HepG2 (cell line): ENCODE data around the gene PLD1. TPM values are rescaled to one million over a fixed set of nuclear protein-coding genes. Genes with fewer than 3 reads are reported as not detected.
A peak's percentile ranks its signal among the peaks of the same experiment; 100 is the strongest.

Source experiments
- AHR ChIP-seq: IDR thresholded peaks from 2 replicates; pipeline ENCODE4 v1.6.1; 2018; ENCODE audit warnings: missing genetic modification reagents, missing compliant biosample characterization
- ARNTL ChIP-seq: sonication (generic); formaldehyde crosslinking; IDR thresholded peaks from 2 replicates; pipeline ENCODE4 v1.4.0; 2020; ENCODE audit warnings: mild to moderate bottlenecking, missing genetic modification reagents
- CCAR2 ChIP-seq: fragments of 200-400 bp; formaldehyde crosslinking; optimal IDR thresholded peaks from 2 replicates; pipeline ENCODE3; 2018; ENCODE audit warnings: low read depth, mild to moderate bottlenecking, low read length, moderate library complexity
- CENPT ChIP-seq: sonication (generic); formaldehyde crosslinking; IDR thresholded peaks from 2 replicates; pipeline ENCODE4 v1.8.0; 2022; ENCODE audit warnings: low read depth, mild to moderate bottlenecking, moderate library complexity, missing genetic modification reagents
- FIP1L1 ChIP-seq: fragments of 200-400 bp; formaldehyde crosslinking; IDR thresholded peaks from 2 replicates; pipeline ENCODE4 v1.6.1; 2018; ENCODE audit warnings: low read depth, mild to moderate bottlenecking, low read length, moderate library complexity, borderline replicate concordance; ENCODE audit not compliant: insufficient read depth
- NFYB ChIP-seq: sonication (generic); formaldehyde crosslinking; IDR thresholded peaks from 2 replicates; pipeline ENCODE4 v1.4.0; 2020; ENCODE audit warnings: missing genetic modification reagents
- RXRA ChIP-seq: sonication (generic); formaldehyde crosslinking; IDR thresholded peaks from 2 replicates; pipeline ENCODE4 v1.5.1; 2020; ENCODE audit warnings: missing genetic modification reagents
- TBL1XR1 ChIP-seq: fragments of 150-350 bp; IDR thresholded peaks from 2 replicates; pipeline ENCODE4 v1.6.1; 2014; ENCODE audit warnings: borderline replicate concordance, low read length; ENCODE audit not compliant: partially characterized antibody
- ZNF337 ChIP-seq: sonication (generic); formaldehyde crosslinking; IDR thresholded peaks from 2 replicates; pipeline ENCODE4 v1.5.1; 2020; ENCODE audit warnings: missing genetic modification reagents, low read depth, mild to moderate bottlenecking, borderline replicate concordance
- ZNF354B ChIP-seq: sonication (generic); formaldehyde crosslinking; IDR thresholded peaks from 2 replicates; pipeline ENCODE4 v1.8.0; 2022; ENCODE audit warnings: mild to moderate bottlenecking, missing genetic modification reagents
- ZSCAN9 ChIP-seq: IDR thresholded peaks from 2 replicates; pipeline ENCODE4 v1.6.1; 2016; ENCODE audit warnings: borderline replicate concordance
- polyA plus RNA-seq, 8 experiments: library from polyadenylated mRNA; depleted of rRNA in 3 of 8; stranded (reverse) in 7 of 8; unstranded in 1 of 8; fragments of >200 nt; fragmentation: Illumina TruSeq in 4 of 8; extraction: Trizol in 4 of 8; gene quantifications; 2 replicates each; pipeline versions ENCODE4 v1.2.1 to v1.2.3, GENCODE V29; 2011 to 2016; ENCODE audit warnings: low read depth in 4 of 8, missing spikeins in 1 of 8, mixed read lengths in 1 of 8; ENCODE audit not compliant: insufficient read depth in 1 of 8
- total RNA-seq, 5 experiments: library from RNA; depleted of rRNA; stranded (reverse); fragments of >200 nt; fragmentation: Illumina TruSeq; extraction: Trizol; gene quantifications; 2 replicates each; pipeline ENCODE4 v1.2.3, GENCODE V29; 2016; ENCODE audit warnings: low read depth in 1 of 5
- TF ChIP-seq, protein P1 (sequence below): sonication (generic); formaldehyde crosslinking; IDR thresholded peaks from 2 replicates; pipeline ENCODE4 v1.4.0; 2020; ENCODE audit warnings: missing genetic modification reagents
- TF ChIP-seq, protein P2 (sequence below): sonication (generic); formaldehyde crosslinking; IDR thresholded peaks from 2 replicates; pipeline ENCODE4 v1.8.1; 2023; ENCODE audit warnings: missing genetic modification reagents, mild to moderate bottlenecking, borderline replicate concordance
- TF ChIP-seq, protein P3 (sequence below): sonication (generic); formaldehyde crosslinking; IDR thresholded peaks from 2 replicates; pipeline ENCODE4 v1.5.0; 2020; ENCODE audit warnings: missing genetic modification reagents, mild to moderate bottlenecking, borderline replicate concordance
- TF ChIP-seq, protein P4 (sequence below): sonication (generic); formaldehyde crosslinking; IDR thresholded peaks from 2 replicates; pipeline ENCODE4 v1.4.0; 2020; ENCODE audit warnings: mild to moderate bottlenecking, low read depth, missing genetic modification reagents
- TF ChIP-seq, protein P5 (sequence below): sonication (generic); formaldehyde crosslinking; IDR thresholded peaks from 2 replicates; pipeline ENCODE4 v1.4.0; 2020; ENCODE audit warnings: mild to moderate bottlenecking, missing genetic modification reagents
- TF ChIP-seq, protein P6 (sequence below): sonication (generic); formaldehyde crosslinking; IDR thresholded peaks from 2 replicates; pipeline ENCODE4 v1.4.0; 2020; ENCODE audit warnings: mild to moderate bottlenecking, missing genetic modification reagents
- TF ChIP-seq, protein P7 (sequence below): sonication (generic); formaldehyde crosslinking; IDR thresholded peaks from 2 replicates; pipeline ENCODE4 v1.5.0; 2020; ENCODE audit warnings: mild to moderate bottlenecking, missing genetic modification reagents, borderline replicate concordance

The PLD1 gene
- total and polyA plus RNA-seq, 2 of the 13 experiments (the other 11 are each of a cell fraction or from before 2014, with no cell fraction given) = 27.1 to 59.4 TPM

DNA sequence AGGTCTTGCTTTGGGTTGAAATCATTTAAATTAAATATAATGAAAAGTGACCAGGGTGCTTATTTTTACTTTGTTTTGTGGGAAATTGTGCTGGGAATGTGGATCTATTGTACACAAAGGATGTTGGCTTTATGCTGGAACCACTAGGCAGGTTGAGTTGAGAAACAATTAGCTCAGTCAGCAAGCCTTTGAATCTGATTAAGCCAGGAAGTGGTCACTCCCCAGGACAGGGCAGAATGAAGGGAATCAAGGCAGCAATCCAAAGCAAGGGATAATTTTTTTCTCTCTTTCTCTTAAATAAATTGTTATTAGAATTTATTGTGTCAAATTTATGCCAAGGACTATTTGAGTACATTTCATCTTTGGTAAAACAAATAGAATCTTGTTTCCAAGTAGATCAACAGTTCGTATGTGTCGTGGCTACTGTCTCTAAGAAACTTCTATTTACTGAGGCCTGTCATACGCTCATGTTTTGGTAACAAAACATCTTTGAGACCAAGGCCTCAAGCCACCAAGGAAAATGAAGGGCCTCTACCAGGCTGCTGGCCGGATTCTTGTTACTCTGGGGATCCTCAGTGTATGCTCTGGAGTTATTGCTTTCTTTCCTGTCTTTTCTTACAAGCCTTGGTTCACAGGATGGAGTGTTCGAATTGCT, 32.7 kb upstream of the PLD1 start, which contains the start of gene TMEM212 (continued):
- TF ChIP-seq, protein P1, sequence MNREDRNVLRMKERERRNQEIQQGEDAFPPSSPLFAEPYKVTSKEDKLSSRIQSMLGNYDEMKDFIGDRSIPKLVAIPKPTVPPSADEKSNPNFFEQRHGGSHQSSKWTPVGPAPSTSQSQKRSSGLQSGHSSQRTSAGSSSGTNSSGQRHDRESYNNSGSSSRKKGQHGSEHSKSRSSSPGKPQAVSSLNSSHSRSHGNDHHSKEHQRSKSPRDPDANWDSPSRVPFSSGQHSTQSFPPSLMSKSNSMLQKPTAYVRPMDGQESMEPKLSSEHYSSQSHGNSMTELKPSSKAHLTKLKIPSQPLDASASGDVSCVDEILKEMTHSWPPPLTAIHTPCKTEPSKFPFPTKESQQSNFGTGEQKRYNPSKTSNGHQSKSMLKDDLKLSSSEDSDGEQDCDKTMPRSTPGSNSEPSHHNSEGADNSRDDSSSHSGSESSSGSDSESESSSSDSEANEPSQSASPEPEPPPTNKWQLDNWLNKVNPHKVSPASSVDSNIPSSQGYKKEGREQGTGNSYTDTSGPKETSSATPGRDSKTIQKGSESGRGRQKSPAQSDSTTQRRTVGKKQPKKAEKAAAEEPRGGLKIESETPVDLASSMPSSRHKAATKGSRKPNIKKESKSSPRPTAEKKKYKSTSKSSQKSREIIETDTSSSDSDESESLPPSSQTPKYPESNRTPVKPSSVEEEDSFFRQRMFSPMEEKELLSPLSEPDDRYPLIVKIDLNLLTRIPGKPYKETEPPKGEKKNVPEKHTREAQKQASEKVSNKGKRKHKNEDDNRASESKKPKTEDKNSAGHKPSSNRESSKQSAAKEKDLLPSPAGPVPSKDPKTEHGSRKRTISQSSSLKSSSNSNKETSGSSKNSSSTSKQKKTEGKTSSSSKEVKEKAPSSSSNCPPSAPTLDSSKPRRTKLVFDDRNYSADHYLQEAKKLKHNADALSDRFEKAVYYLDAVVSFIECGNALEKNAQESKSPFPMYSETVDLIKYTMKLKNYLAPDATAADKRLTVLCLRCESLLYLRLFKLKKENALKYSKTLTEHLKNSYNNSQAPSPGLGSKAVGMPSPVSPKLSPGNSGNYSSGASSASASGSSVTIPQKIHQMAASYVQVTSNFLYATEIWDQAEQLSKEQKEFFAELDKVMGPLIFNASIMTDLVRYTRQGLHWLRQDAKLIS = no peak; the same call in 1 of the 2 replicates
- TF ChIP-seq, protein P2, sequence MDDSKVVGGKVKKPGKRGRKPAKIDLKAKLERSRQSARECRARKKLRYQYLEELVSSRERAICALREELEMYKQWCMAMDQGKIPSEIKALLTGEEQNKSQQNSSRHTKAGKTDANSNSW = no peak
- TF ChIP-seq RXRA (no peak), AHR (CRISPR knock-in tag) (no peak), ZNF337 (CRISPR knock-in tag) (no peak), CENPT (CRISPR knock-in tag) (no peak), CCAR2 (no peak), NFYB (CRISPR knock-in tag) (no peak), ZSCAN9 (CRISPR knock-in tag) (no peak; the same call in 1 of the 2 replicates), FIP1L1 (no peak), ARNTL (CRISPR knock-in tag) (no peak), TBL1XR1 (no peak), ZNF354B (no peak)
- TF ChIP-seq, protein P3, sequence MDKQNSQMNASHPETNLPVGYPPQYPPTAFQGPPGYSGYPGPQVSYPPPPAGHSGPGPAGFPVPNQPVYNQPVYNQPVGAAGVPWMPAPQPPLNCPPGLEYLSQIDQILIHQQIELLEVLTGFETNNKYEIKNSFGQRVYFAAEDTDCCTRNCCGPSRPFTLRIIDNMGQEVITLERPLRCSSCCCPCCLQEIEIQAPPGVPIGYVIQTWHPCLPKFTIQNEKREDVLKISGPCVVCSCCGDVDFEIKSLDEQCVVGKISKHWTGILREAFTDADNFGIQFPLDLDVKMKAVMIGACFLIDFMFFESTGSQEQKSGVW = no peak
- TF ChIP-seq, protein P4, sequence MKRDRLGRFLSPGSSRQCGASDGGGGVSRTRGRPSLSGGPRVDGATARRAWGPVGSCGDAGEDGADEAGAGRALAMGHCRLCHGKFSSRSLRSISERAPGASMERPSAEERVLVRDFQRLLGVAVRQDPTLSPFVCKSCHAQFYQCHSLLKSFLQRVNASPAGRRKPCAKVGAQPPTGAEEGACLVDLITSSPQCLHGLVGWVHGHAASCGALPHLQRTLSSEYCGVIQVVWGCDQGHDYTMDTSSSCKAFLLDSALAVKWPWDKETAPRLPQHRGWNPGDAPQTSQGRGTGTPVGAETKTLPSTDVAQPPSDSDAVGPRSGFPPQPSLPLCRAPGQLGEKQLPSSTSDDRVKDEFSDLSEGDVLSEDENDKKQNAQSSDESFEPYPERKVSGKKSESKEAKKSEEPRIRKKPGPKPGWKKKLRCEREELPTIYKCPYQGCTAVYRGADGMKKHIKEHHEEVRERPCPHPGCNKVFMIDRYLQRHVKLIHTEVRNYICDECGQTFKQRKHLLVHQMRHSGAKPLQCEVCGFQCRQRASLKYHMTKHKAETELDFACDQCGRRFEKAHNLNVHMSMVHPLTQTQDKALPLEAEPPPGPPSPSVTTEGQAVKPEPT = no peak
- TF ChIP-seq, protein P5, sequence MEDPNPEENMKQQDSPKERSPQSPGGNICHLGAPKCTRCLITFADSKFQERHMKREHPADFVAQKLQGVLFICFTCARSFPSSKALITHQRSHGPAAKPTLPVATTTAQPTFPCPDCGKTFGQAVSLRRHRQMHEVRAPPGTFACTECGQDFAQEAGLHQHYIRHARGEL (CRISPR knock-in tag) = no peak
- TF ChIP-seq, protein P6, sequence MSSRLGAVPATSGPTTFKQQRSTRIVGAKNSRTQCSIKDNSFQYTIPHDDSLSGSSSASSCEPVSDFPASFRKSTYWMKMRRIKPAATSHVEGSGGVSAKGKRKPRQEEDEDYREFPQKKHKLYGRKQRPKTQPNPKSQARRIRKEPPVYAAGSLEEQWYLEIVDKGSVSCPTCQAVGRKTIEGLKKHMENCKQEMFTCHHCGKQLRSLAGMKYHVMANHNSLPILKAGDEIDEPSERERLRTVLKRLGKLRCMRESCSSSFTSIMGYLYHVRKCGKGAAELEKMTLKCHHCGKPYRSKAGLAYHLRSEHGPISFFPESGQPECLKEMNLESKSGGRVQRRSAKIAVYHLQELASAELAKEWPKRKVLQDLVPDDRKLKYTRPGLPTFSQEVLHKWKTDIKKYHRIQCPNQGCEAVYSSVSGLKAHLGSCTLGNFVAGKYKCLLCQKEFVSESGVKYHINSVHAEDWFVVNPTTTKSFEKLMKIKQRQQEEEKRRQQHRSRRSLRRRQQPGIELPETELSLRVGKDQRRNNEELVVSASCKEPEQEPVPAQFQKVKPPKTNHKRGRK (CRISPR knock-in tag) = no peak
- TF ChIP-seq, protein P7, sequence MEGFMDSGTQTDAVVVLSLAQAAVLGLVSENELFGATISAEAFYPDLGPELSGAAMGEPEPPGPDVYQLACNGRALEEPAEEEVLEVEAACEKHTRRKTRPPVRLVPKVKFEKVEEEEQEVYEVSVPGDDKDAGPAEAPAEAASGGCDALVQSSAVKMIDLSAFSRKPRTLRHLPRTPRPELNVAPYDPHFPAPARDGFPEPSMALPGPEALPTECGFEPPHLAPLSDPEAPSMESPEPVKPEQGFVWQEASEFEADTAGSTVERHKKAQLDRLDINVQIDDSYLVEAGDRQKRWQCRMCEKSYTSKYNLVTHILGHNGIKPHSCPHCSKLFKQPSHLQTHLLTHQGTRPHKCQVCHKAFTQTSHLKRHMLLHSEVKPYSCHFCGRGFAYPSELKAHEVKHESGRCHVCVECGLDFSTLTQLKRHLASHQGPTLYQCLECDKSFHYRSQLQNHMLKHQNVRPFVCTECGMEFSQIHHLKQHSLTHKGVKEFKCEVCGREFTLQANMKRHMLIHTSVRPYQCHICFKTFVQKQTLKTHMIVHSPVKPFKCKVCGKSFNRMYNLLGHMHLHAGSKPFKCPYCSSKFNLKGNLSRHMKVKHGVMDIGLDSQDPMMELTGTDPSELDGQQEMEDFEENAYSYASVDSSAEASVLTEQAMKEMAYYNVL = peak; percentile 90; the same call in 1 of the 2 replicates
